H9 (cell line): ENCODE measurements around the gene RPL19. TPM values are rescaled to one million over a fixed set of nuclear protein-coding genes. Genes with fewer than 3 reads are reported as not detected.
A peak's percentile ranks its signal among the peaks of the same experiment; 100 is the strongest.

Experiments
- DNase-seq: peaks from one replicate; pipeline ENCODE4 v3.0.0-alpha.2; 2017
- H2AFZ ChIP-seq: one replicate; pipeline ENCODE4 v1.6.1; 2013; ENCODE audit warnings: mild to moderate bottlenecking, low read length, control low read depth, moderate library complexity
- H2AK5ac ChIP-seq: 2 replicates; pipeline ENCODE4 v1.6.1; 2013; ENCODE audit warnings: low read length, control low read depth, mixed read lengths; ENCODE audit not compliant: insufficient read length
- H2BK120ac ChIP-seq: one replicate; pipeline ENCODE4 v1.6.1; 2013; ENCODE audit warnings: low read depth, mild to moderate bottlenecking, low read length, control low read depth, inconsistent platforms; ENCODE audit not compliant: poor library complexity, severe bottlenecking
- H2BK12ac ChIP-seq: 2 replicates; pipeline ENCODE4 v1.6.1; 2013; ENCODE audit warnings: low read length, control low read depth, mixed read lengths, low read depth; ENCODE audit not compliant: insufficient read length
- H2BK15ac ChIP-seq: 2 replicates; pipeline ENCODE4 v1.6.1; 2013; ENCODE audit warnings: low read depth, low read length, control low read depth
- H2BK20ac ChIP-seq: one replicate; pipeline ENCODE4 v1.6.1; 2013; ENCODE audit warnings: low read depth, mild to moderate bottlenecking, low read length, control low read depth, inconsistent platforms; ENCODE audit not compliant: poor library complexity, severe bottlenecking
- H2BK5ac ChIP-seq: 2 replicates; pipeline ENCODE4 v1.6.1; 2013; ENCODE audit warnings: low read length, control low read depth, mixed read lengths; ENCODE audit not compliant: insufficient read length
- H3K14ac ChIP-seq: 2 replicates; pipeline ENCODE4 v1.6.1; 2013; ENCODE audit warnings: low read length, control low read depth; ENCODE audit not compliant: insufficient read depth
- H3K18ac ChIP-seq: 2 replicates; pipeline ENCODE4 v1.6.1; 2013; ENCODE audit warnings: low read depth, mild to moderate bottlenecking, mixed read lengths, low read length, control low read depth; ENCODE audit not compliant: insufficient read length
- H3K23ac ChIP-seq: 2 replicates; pipeline ENCODE4 v1.6.1; 2013; ENCODE audit warnings: low read length, control low read depth, mixed read lengths, low read depth; ENCODE audit not compliant: insufficient read length
- H3K23me2 ChIP-seq: 2 replicates; pipeline ENCODE4 v1.6.1; 2013; ENCODE audit warnings: low read depth, mild to moderate bottlenecking, mixed read lengths, low read length, control low read depth; ENCODE audit not compliant: insufficient read length, poor library complexity, severe bottlenecking
- H3K27ac ChIP-seq: 2 replicates; pipeline ENCODE4 v1.5.1; 2013; ENCODE audit warnings: low read length, control low read depth, mixed read lengths, low read depth; ENCODE audit not compliant: insufficient read length
- H3K27me3 ChIP-seq: 2 replicates; pipeline ENCODE4 v1.6.1; 2013; ENCODE audit warnings: low read length, control low read depth, inconsistent platforms; ENCODE audit not compliant: insufficient read depth
- H3K4ac ChIP-seq: 2 replicates; pipeline ENCODE4 v1.6.1; 2013; ENCODE audit warnings: low read depth, mild to moderate bottlenecking, control low read depth, inconsistent platforms, low read length, moderate library complexity
- H3K4me1 ChIP-seq: 2 replicates; pipeline ENCODE4 v1.6.1; 2013; ENCODE audit warnings: low read length, control low read depth, inconsistent platforms; ENCODE audit not compliant: insufficient read depth
- H3K4me2 ChIP-seq: 2 replicates; pipeline ENCODE4 v1.6.1; 2013; ENCODE audit warnings: low read length, control low read depth, mixed read lengths; ENCODE audit not compliant: insufficient read length, insufficient read depth
- H3K56ac ChIP-seq: 2 replicates; pipeline ENCODE4 v1.6.1; 2013; ENCODE audit warnings: low read depth, mild to moderate bottlenecking, mixed read lengths, low read length, control low read depth; ENCODE audit not compliant: insufficient read length
- H3K79me1 ChIP-seq: 2 replicates; pipeline ENCODE4 v1.6.1; 2013; ENCODE audit warnings: low read depth, mild to moderate bottlenecking, moderate library complexity, low read length, control low read depth, inconsistent platforms; ENCODE audit not compliant: insufficient read depth, poor library complexity, severe bottlenecking
- H3K79me2 ChIP-seq: 2 replicates; pipeline ENCODE4 v1.6.1; 2013; ENCODE audit warnings: low read length, control low read depth, inconsistent platforms; ENCODE audit not compliant: insufficient read depth
- H3K9ac ChIP-seq: 2 replicates; pipeline ENCODE4 v1.6.1; 2013; ENCODE audit warnings: low read length, control low read depth, mixed read lengths; ENCODE audit not compliant: insufficient read length; ENCODE audit errors: extremely low read depth
- H3K9me3 ChIP-seq: one replicate; pipeline ENCODE4 v1.6.1; 2013; ENCODE audit warnings: low read depth, low read length, inconsistent platforms; ENCODE audit not compliant: control insufficient read depth
- H3T11ph ChIP-seq: one replicate; pipeline ENCODE4 v1.6.1; 2013; ENCODE audit warnings: mild to moderate bottlenecking, low read length, control low read depth, inconsistent platforms
- H4K20me1 ChIP-seq: one replicate; pipeline ENCODE4 v1.6.1; 2013; ENCODE audit not compliant: control insufficient read depth, insufficient read length, insufficient read depth
- H4K5ac ChIP-seq: 2 replicates; pipeline ENCODE4 v1.6.1; 2013; ENCODE audit warnings: low read depth, mild to moderate bottlenecking, mixed read lengths, low read length, control low read depth; ENCODE audit not compliant: insufficient read length
- H4K8ac ChIP-seq: replicated peaks from 2 replicates; pipeline ENCODE4 v1.6.1; 2013; ENCODE audit warnings: low read length, control low read depth, mixed read lengths, low read depth; ENCODE audit not compliant: insufficient read length
- H4K91ac ChIP-seq: 2 replicates; pipeline ENCODE4 v1.6.1; 2013; ENCODE audit warnings: low read depth, mild to moderate bottlenecking, moderate library complexity, mixed read lengths, low read length, control low read depth; ENCODE audit not compliant: insufficient read length
- H3K27ac Mint-ChIP-seq, 3 experiments: 2 replicates in 2 of 3; 3 replicates in 1 of 3; pipeline ENCODE4 v1.8.0; 2020 to 2021; ENCODE audit warnings: mixed read lengths in 3 of 3, mild to moderate bottlenecking in 1 of 3, moderate library complexity in 1 of 3
- H3K27me3 Mint-ChIP-seq: 2 replicates; pipeline ENCODE4 v1.8.0; 2021; ENCODE audit warnings: low read depth, mild to moderate bottlenecking, moderate library complexity, mixed read lengths
- H3K36me3 Mint-ChIP-seq, 3 experiments: 2 replicates in 2 of 3; 3 replicates in 1 of 3; pipeline ENCODE4 v1.8.0; 2020 to 2021; ENCODE audit warnings: low read depth in 3 of 3, mixed read lengths in 3 of 3; ENCODE audit not compliant: insufficient read depth in 1 of 3
- H3K4me1 Mint-ChIP-seq, 2 experiments: 2 replicates each; pipeline ENCODE4 v1.8.0; 2020; ENCODE audit warnings: mixed read lengths in 2 of 2
- H3K4me3 Mint-ChIP-seq, 2 experiments: 2 replicates in 1 of 2; 3 replicates in 1 of 2; pipeline ENCODE4 v1.8.0; 2020 to 2021; ENCODE audit warnings: mild to moderate bottlenecking in 2 of 2, mixed read lengths in 2 of 2, moderate library complexity in 1 of 2
- H3K9me3 Mint-ChIP-seq, 2 experiments: 2 replicates in 1 of 2; 3 replicates in 1 of 2; pipeline ENCODE4 v1.8.0; 2020; ENCODE audit warnings: mild to moderate bottlenecking in 2 of 2, mixed read lengths in 2 of 2, moderate library complexity in 1 of 2
- CTCF ChIP-seq: fragments of 200-600 bp; sonication (generic); conservative IDR thresholded peaks from 3 replicates; pipeline ENCODE4 v1.8.0; 2021; ENCODE audit warnings: antibody characterized with exemption, mild to moderate bottlenecking
- WGBS: extraction: QIAGEN DNeasy Blood & Tissue Kit; methylation state at CpG from one replicate; pipeline ENCODE4 v1.1.7; 2013; ENCODE audit warnings: missing lambda C conversion rate, low lambda C conversion rate, mixed read lengths; ENCODE audit not compliant: insufficient read length; ENCODE audit errors: extremely low coverage; 5-methylcytosine and 5-hydroxymethylcytosine counted together
- total RNA-seq: library from RNA; stranded (reverse); gene quantifications from 2 replicates; pipeline ENCODE4 v1.2.1, GENCODE V29; 2021

The RPL19 gene
- total RNA-seq, 1 experiment from 2014 or later, result 2,038 TPM

GRCh38 chr17:39196808-39197291 lies 3.2 kb upstream of the RPL19 start:
- no peak overlapping the region for H2AK5ac ChIP-seq
- peak overlapping the region; percentile 43 for H3K9ac ChIP-seq
- H2BK12ac ChIP-seq, result no peak overlapping the region
- WGBS, result no CpG with 5 or more reads among the region's 30 CpGs
- peak; percentile 73 for DNase-seq
- peaks cover 36 to 55% of the 10 kb centered on the region in 2 experiments for H3K4me1 Mint-ChIP-seq
- H3K23me2 ChIP-seq, result peaks cover 15% of the 10 kb centered on the region
- H4K5ac ChIP-seq, result no peak overlapping the region
- no peak overlapping the region for H3K4ac ChIP-seq
- H4K20me1 ChIP-seq, result peaks cover 4% of the 10 kb centered on the region
- H2BK5ac ChIP-seq, result no peak overlapping the region
- H3K27me3 Mint-ChIP-seq, result no peaks in the 10 kb centered on the region
- H3K18ac ChIP-seq, result no peak overlapping the region
- peaks cover 25 to 39% (median 36%) of the 10 kb centered on the region in 3 experiments for H3K36me3 Mint-ChIP-seq
- H2BK15ac ChIP-seq, result no peak overlapping the region
- H3K56ac ChIP-seq, result no peak overlapping the region
- peak overlapping the region; percentile 68 for H3K14ac ChIP-seq
- H3K23ac ChIP-seq, result no peak overlapping the region
- peaks cover 9% of the 10 kb centered on the region; the same call in 1 of the 2 replicates for H3K79me2 ChIP-seq
- H3T11ph ChIP-seq, result no peak overlapping the region
- TF ChIP-seq CTCF, result no peak
- H3K27ac Mint-ChIP-seq, result peak overlapping the region in 1 of 3 experiments; percentile 88; a peak in 2 of 7 replicates
- peaks cover 4% of the 10 kb centered on the region for H3K79me1 ChIP-seq
- peaks cover 4% of the 10 kb centered on the region; the same call in 1 of the 2 replicates for H3K4me1 ChIP-seq
- peak overlapping the region; percentile 98 for H3K4me3 Mint-ChIP-seq
- peak overlapping the region; percentile 68 for H3K4me2 ChIP-seq
- no peak overlapping the region for H2BK120ac ChIP-seq
- H2BK20ac ChIP-seq, result no peak overlapping the region
- no peak overlapping the region for H4K91ac ChIP-seq
- H3K27me3 ChIP-seq, result peaks cover 4% of the 10 kb centered on the region; the same call in 1 of the 2 replicates
- no peak overlapping the region for H2AFZ ChIP-seq
- no peak overlapping the region for H3K27ac ChIP-seq
- no peak overlapping the region for H4K8ac ChIP-seq
- H3K9me3 Mint-ChIP-seq, result peaks cover 0 to 7% of the 10 kb centered on the region in 2 experiments; a peak in 1 of 5 replicates
- H3K9me3 ChIP-seq, result no peaks in the 10 kb centered on the region
